Sigmoid colon (tissue), 4 donors: ENCODE results near the gene DLG1.

Experiments
- EP300 ChIP-seq, 4 donors: sonication (generic); formaldehyde crosslinking; IDR thresholded peaks; one replicate each; pipeline ENCODE4 v1.6.1; 2017; ENCODE audit warnings: antibody characterized with exemption in 4 of 4
- POLR2A ChIP-seq, 2 donors: fragments of 450-650 bp; IDR thresholded peaks; one replicate each; pipeline ENCODE4 v1.6.1; 2016; ENCODE audit warnings: antibody characterized with exemption in 2 of 2, mild to moderate bottlenecking in 2 of 2, moderate library complexity in 2 of 2
- POLR2AphosphoS5 ChIP-seq, 4 donors: sonication (generic); formaldehyde crosslinking; IDR thresholded peaks; one replicate each; pipeline ENCODE4 v1.6.1; 2017; ENCODE audit warnings: antibody characterized with exemption in 4 of 4
- TF ChIP-seq, protein P1 (sequence below), 4 experiments: fragments of 450-650 bp in 3 of 4; fragments of 200-600 bp in 1 of 4; IDR thresholded peaks; one replicate each; pipeline ENCODE4 v1.5.1; 2016 to 2019; ENCODE audit warnings: antibody characterized with exemption in 4 of 4, mild to moderate bottlenecking in 3 of 4, moderate library complexity in 2 of 4

- TF ChIP-seq, protein P1, sequence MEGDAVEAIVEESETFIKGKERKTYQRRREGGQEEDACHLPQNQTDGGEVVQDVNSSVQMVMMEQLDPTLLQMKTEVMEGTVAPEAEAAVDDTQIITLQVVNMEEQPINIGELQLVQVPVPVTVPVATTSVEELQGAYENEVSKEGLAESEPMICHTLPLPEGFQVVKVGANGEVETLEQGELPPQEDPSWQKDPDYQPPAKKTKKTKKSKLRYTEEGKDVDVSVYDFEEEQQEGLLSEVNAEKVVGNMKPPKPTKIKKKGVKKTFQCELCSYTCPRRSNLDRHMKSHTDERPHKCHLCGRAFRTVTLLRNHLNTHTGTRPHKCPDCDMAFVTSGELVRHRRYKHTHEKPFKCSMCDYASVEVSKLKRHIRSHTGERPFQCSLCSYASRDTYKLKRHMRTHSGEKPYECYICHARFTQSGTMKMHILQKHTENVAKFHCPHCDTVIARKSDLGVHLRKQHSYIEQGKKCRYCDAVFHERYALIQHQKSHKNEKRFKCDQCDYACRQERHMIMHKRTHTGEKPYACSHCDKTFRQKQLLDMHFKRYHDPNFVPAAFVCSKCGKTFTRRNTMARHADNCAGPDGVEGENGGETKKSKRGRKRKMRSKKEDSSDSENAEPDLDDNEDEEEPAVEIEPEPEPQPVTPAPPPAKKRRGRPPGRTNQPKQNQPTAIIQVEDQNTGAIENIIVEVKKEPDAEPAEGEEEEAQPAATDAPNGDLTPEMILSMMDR (IDR thresholded peaks at IDR 0.05): no peak
- no peak for TF ChIP-seq POLR2A (IDR thresholded peaks at IDR 0.05)
- TF ChIP-seq POLR2AphosphoS5 (IDR thresholded peaks at IDR 0.05): no peak
- TF ChIP-seq EP300 (IDR thresholded peaks at IDR 0.05): no peak
Observed at GRCh38 chr3:197132916-197133530, 165.4 kb downstream of the DLG1 start.
